ENCODE measurements around the gene ABHD18.
"Not testable (repeated sequence)": the region's sequence is repeated elsewhere in the genome, so short reads cannot be mapped to it uniquely, and the experiment has no call there.

ABHD18 gene

GRCh38 chr4:128051229-128051628 lies 86.0 kb downstream of the ABHD18 start:
- H3K36me3 ChIP-seq (ENCODE audit: insufficient read depth, low read length); DNase-seq; H3K4me1 ChIP-seq (ENCODE audit: insufficient read depth, low read length); H3K79me2 ChIP-seq (ENCODE audit: insufficient read depth, low read length); H3K27me3 ChIP-seq (ENCODE audit: insufficient read depth, low read length, poor library complexity); H4K20me1 ChIP-seq (ENCODE audit: insufficient read depth, low read length); H3K4me2 ChIP-seq (ENCODE audit: insufficient read depth, low read length); H3K27ac ChIP-seq (ENCODE audit: low read length); H3K9ac ChIP-seq (ENCODE audit: low read depth, low read length); H3K9me3 ChIP-seq (ENCODE audit: insufficient read depth, low read length, severe bottlenecking); H2AFZ ChIP-seq (ENCODE audit: low read depth, low read length); ATAC-seq (ENCODE audit: insufficient read depth, low read depth); H3K4me3 ChIP-seq (ENCODE audit: low read depth in 1 of 2, low read length in 2 of 2): not testable (repeated sequence)
- peak; percentile 34 for TF ChIP-seq CTCF (IDR thresholded peaks at IDR 0.05; ENCODE audit: borderline replicate concordance, extremely low read depth, low read length, poor library complexity, severe bottlenecking)

- H3K4me1 ChIP-seq (ENCODE audit: insufficient read depth, low read length); H3K9ac ChIP-seq (ENCODE audit: low read depth, low read length); H2AFZ ChIP-seq (ENCODE audit: low read depth, low read length); H3K79me2 ChIP-seq (ENCODE audit: insufficient read depth, low read length); H3K27me3 ChIP-seq (ENCODE audit: insufficient read depth, low read length, poor library complexity); H3K4me3 ChIP-seq (ENCODE audit: low read depth in 1 of 2, low read length in 2 of 2); H3K4me2 ChIP-seq (ENCODE audit: insufficient read depth, low read length); H4K20me1 ChIP-seq (ENCODE audit: insufficient read depth, low read length); H3K27ac ChIP-seq (ENCODE audit: low read length); DNase-seq; ATAC-seq (ENCODE audit: insufficient read depth, low read depth); H3K9me3 ChIP-seq (ENCODE audit: insufficient read depth, low read length, severe bottlenecking); H3K36me3 ChIP-seq (ENCODE audit: insufficient read depth, low read length): not testable (repeated sequence)
These were observed 89.7 kb downstream of the ABHD18 start for GRCh38 chr4:128054907-128055306.

GRCh38 chr4:128055441-128056206 lies 90.4 kb downstream of the ABHD18 start:
- not testable (repeated sequence) for H3K27ac ChIP-seq (ENCODE audit: low read length); H3K36me3 ChIP-seq (ENCODE audit: insufficient read depth, low read length); H3K79me2 ChIP-seq (ENCODE audit: insufficient read depth, low read length); ATAC-seq (ENCODE audit: insufficient read depth, low read depth); H3K9me3 ChIP-seq (ENCODE audit: insufficient read depth, low read length, severe bottlenecking); H3K4me2 ChIP-seq (ENCODE audit: insufficient read depth, low read length); H4K20me1 ChIP-seq (ENCODE audit: insufficient read depth, low read length); H3K9ac ChIP-seq (ENCODE audit: low read depth, low read length); H3K4me1 ChIP-seq (ENCODE audit: insufficient read depth, low read length); DNase-seq; H3K4me3 ChIP-seq (ENCODE audit: low read depth in 1 of 2, low read length in 2 of 2); H2AFZ ChIP-seq (ENCODE audit: low read depth, low read length); H3K27me3 ChIP-seq (ENCODE audit: insufficient read depth, low read length, poor library complexity)

- H3K36me3 ChIP-seq (ENCODE audit: insufficient read depth, low read length) = no peaks in the 10 kb centered on the region; the same call in 1 of the 2 replicates
- no peaks in the 10 kb centered on the region for H3K27me3 ChIP-seq (ENCODE audit: insufficient read depth, low read length, poor library complexity)
- no peak overlapping the region for H3K9ac ChIP-seq (ENCODE audit: low read depth, low read length)
- TF ChIP-seq EZH2 (IDR thresholded peaks at IDR 0.05; ENCODE audit: borderline replicate concordance, low read depth, low read length, severe bottlenecking) (no peak), CTCF (IDR thresholded peaks at IDR 0.05; ENCODE audit: borderline replicate concordance, extremely low read depth, low read length, poor library complexity, severe bottlenecking) (no peak)
- DNase-seq (no peak), ATAC-seq (ENCODE audit: insufficient read depth, low read depth) (no peak)
- no peaks in the 10 kb centered on the region for H4K20me1 ChIP-seq (ENCODE audit: insufficient read depth, low read length)
- H3K9me3 ChIP-seq (ENCODE audit: insufficient read depth, low read length, severe bottlenecking) = no peaks in the 10 kb centered on the region
- H2AFZ ChIP-seq (ENCODE audit: low read depth, low read length) = no peak overlapping the region
- no peak overlapping the region for H3K4me3 ChIP-seq (ENCODE audit: low read depth in 1 of 2, low read length in 2 of 2)
- no peak overlapping the region for H3K4me2 ChIP-seq (ENCODE audit: insufficient read depth, low read length)
- peaks cover 10% of the 10 kb centered on the region for H3K79me2 ChIP-seq (ENCODE audit: insufficient read depth, low read length)
- peaks cover 7% of the 10 kb centered on the region for H3K4me1 ChIP-seq (ENCODE audit: insufficient read depth, low read length)
- H3K27ac ChIP-seq (ENCODE audit: low read length) = no peak overlapping the region
These were observed 91.2 kb downstream of the ABHD18 start for GRCh38 chr4:128056396-128056795.
